ENCODE results near the gene MRPS2. TPM values are rescaled to one million over a fixed set of nuclear protein-coding genes. Genes with fewer than 3 reads are reported as not detected.

Gene MRPS2
- polyA plus RNA-seq, 1 donor (not counting 4 experiments of a cell fraction or from before 2014, with no cell fraction given) = 44.7 TPM

- Histone ChIP-seq H4K20me1 (ENCODE audit: control insufficient read depth, extremely low read depth, insufficient read depth, low read length) (peaks cover 5% of the 10 kb centered on the region), H2AFZ (ENCODE audit: control insufficient read depth, low read length) (no peak overlapping the region), H3K9me3 (ENCODE audit: control insufficient read depth, low read depth, low read length) (no peaks in the 10 kb centered on the region), H3K27me3 (ENCODE audit: control insufficient read depth, extremely low read depth, insufficient read depth, low read length) (no peaks in the 10 kb centered on the region), H3K4me3 (ENCODE audit: control insufficient read depth in 2 of 3, extremely low read depth in 1 of 3, insufficient read depth in 2 of 3, low read depth in 1 of 3, low read length in 3 of 3) (peak overlapping the region in 2 of 3 experiments; percentile 84), H3K79me2 (ENCODE audit: control insufficient read depth, insufficient read depth, low read length) (peaks cover 31% of the 10 kb centered on the region), H3K27ac (ENCODE audit: control insufficient read depth, insufficient read depth, low read length) (no peak overlapping the region), H3K36me3 (ENCODE audit: control insufficient read depth in 2 of 2, extremely low read depth in 1 of 2, insufficient read depth in 2 of 2, low read length in 2 of 2) (peaks cover 21 to 24% of the 10 kb centered on the region in 2 experiments), H3K9me1 (ENCODE audit: control insufficient read depth, extremely low read depth, insufficient read depth, low read length) (no peaks in the 10 kb centered on the region), H3K4me1 (ENCODE audit: control insufficient read depth, extremely low read depth, insufficient read depth, low read length) (peaks cover 14% of the 10 kb centered on the region), H3K4me2 (ENCODE audit: control insufficient read depth, extremely low read depth, insufficient read depth, low read depth, low read length) (peak overlapping the region; percentile 93), H3K9ac (ENCODE audit: control insufficient read depth, extremely low read depth, insufficient read depth, low read length) (peak overlapping the region; percentile 90)
- TF ChIP-seq EZH2 (IDR thresholded peaks at IDR 0.05; ENCODE audit: low read length) (no peak), CTCF (optimal IDR thresholded peaks at IDR 0.05 in 1 of 3, IDR thresholded peaks at IDR 0.05 in 1 of 3, conservative IDR thresholded peaks at IDR 0.05 in 1 of 3; ENCODE audit: extremely low read depth in 1 of 3, insufficient read depth in 2 of 3, low read length in 3 of 3) (no peak)
- FAIRE-seq (no peak), DNase-seq (ENCODE audit: low read depth, low spot score) (no peak)
- dilution Hi-C loops (cut with MboI; ENCODE audit: extremely low pct_ligation_motif_present, low sequenced_read_pairs) = no loop called here
Observed at GRCh38 chr9:135502168-135502872, 1.8 kb downstream of the MRPS2 start.

GRCh38 chr9:135502873-135503321 lies 2.4 kb downstream of the MRPS2 start:
- dilution Hi-C loops (cut with MboI; ENCODE audit: extremely low pct_ligation_motif_present, low sequenced_read_pairs) = no loop called here
- Histone ChIP-seq H3K79me2 (ENCODE audit: control insufficient read depth, insufficient read depth, low read length) (peaks cover 31% of the 10 kb centered on the region), H3K9me1 (ENCODE audit: control insufficient read depth, extremely low read depth, insufficient read depth, low read length) (no peaks in the 10 kb centered on the region)

More at GRCh38 chr9:135502873-135503321, 2.4 kb downstream of the MRPS2 start:
- Histone ChIP-seq H3K4me1 (ENCODE audit: control insufficient read depth, extremely low read depth, insufficient read depth, low read length) (peaks cover 14% of the 10 kb centered on the region), H3K36me3 (ENCODE audit: control insufficient read depth in 2 of 2, extremely low read depth in 1 of 2, insufficient read depth in 2 of 2, low read length in 2 of 2) (peaks cover 21 to 24% of the 10 kb centered on the region in 2 experiments), H3K9me3 (ENCODE audit: control insufficient read depth, low read depth, low read length) (no peaks in the 10 kb centered on the region), H3K9ac (ENCODE audit: control insufficient read depth, extremely low read depth, insufficient read depth, low read length) (no peak overlapping the region), H3K27me3 (ENCODE audit: control insufficient read depth, extremely low read depth, insufficient read depth, low read length) (no peaks in the 10 kb centered on the region), H2AFZ (ENCODE audit: control insufficient read depth, low read length) (no peak overlapping the region), H3K27ac (ENCODE audit: control insufficient read depth, insufficient read depth, low read length) (no peak overlapping the region), H4K20me1 (ENCODE audit: control insufficient read depth, extremely low read depth, insufficient read depth, low read length) (peaks cover 5% of the 10 kb centered on the region), H3K4me2 (ENCODE audit: control insufficient read depth, extremely low read depth, insufficient read depth, low read depth, low read length) (no peak overlapping the region), H3K4me3 (ENCODE audit: control insufficient read depth in 2 of 3, extremely low read depth in 1 of 3, insufficient read depth in 2 of 3, low read depth in 1 of 3, low read length in 3 of 3) (no peak overlapping the region)
- no peak for DNase-seq (ENCODE audit: low read depth, low spot score)
- no peak for FAIRE-seq
- no peak for TF ChIP-seq EZH2 (IDR thresholded peaks at IDR 0.05; ENCODE audit: low read length)
- TF ChIP-seq CTCF (optimal IDR thresholded peaks at IDR 0.05 in 1 of 3, IDR thresholded peaks at IDR 0.05 in 1 of 3, conservative IDR thresholded peaks at IDR 0.05 in 1 of 3; ENCODE audit: extremely low read depth in 1 of 3, insufficient read depth in 2 of 3, low read length in 3 of 3) = no peak

Measured in keratinocyte (primary cell).